HG02840 (cell line): ENCODE results near the gene CIC.
A peak's percentile ranks its signal among the peaks of the same experiment; 100 is the strongest.

Experiments used
- ATAC-seq: cut with Tn5 transposase; IDR thresholded peaks from one replicate; pipeline ENCODE4 v1.9.1; 2021; ENCODE audit warnings: mild to moderate bottlenecking, moderate library complexity, moderate number of reproducible peaks; ENCODE audit not compliant: unreplicated experiment, low FRiP score

CIC gene

GRCh38 chr19:42301646-42302203 lies 32.7 kb downstream of the CIC start, which contains the start of gene PRR19:
TSS of gene PRR19 (plus strand) at chr19:42302132. CDS start at chr19:42309585, 7,453 bp downstream.
- ATAC-seq: no peak

DNA sequence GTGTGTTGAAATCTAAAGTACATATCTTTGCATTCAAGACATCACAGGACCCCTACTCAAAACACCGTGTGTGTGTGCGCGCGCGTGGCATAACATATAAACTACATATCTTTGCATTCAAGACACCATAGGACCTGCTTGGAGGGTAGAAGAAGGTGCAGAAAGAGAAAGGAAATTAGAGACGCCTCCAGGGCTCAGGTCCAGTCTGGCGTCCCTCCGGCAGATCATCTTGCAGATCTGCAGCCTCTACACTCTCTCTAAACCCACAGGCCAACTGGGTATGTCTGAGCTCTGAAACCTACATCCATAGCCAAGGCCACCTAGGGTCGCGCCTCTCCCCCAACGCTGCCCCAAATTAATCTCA lies 34.0 kb downstream of the CIC start:
- no peak for ATAC-seq

- no peak for ATAC-seq
Observed at GRCh38 chr19:42303876-42304275, 34.8 kb downstream of the CIC start.

DNA sequence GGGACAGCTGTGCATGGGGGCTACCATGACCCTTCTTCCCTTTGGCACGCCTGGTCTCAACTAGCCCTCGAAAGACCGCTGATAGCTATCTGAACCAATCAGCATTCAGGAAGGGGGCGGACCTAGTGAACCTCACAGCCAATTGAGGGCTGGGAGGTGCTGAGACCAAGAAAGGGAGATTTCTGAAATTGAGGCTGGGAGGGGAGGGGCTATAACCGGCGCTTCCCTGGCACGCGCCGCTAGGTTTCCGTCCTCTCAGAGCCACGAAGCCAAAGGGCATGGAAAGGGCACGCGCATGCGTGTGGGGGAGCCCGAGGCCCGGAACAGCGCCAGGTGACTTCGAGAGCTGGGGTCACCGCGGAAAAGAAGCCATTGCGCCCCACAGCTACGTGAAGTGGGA lies 37.6 kb downstream of the CIC start:
- no peak for ATAC-seq

GRCh38 chr19:42309686-42310085 lies 40.6 kb downstream of the CIC start:
- ATAC-seq: no peak

DNA sequence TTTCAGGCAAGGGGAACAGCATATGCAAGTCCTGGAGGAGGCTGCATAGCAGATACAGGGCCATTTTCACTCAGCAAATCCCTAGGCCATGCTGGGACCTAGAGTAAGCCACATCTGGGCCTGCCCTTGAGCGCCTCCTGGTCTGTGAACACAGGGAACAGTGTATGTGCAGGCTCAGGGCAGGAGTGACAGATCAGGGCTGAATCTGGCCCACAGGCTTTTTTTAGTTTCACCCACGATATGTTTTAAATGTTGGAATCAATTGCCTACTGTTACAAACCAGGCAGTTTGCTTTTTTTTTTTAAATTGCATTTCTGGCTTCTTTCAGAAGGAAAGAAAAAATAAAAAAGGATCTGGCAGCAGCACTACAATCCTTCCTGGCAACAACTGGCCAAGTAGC lies 42.6 kb downstream of the CIC start:
- no peak for ATAC-seq

DNA sequence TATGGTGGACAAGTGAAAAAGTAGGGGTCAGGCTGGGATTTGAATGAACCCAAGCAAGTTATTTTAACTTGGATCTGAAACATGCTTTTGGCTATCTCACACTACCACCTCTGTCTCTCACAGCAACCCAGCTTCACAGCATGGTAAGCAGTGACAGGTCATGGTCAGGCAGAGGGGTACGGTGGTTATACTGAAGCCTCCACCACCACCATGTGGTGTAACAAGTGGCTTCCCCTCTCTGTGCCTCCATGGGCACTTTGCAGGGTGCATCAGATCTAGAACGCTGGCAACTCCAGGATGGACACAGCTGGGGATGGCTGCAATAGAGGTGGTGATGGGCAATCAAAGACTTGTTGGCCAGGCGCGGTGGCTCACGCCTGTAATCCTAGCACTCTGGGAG lies 43.3 kb downstream of the CIC start:
- ATAC-seq: no peak

- ATAC-seq: no peak
Observed at GRCh38 chr19:42313096-42313839, 44.2 kb downstream of the CIC start, which contains the start of gene TMEM145. TSS of gene TMEM145 (plus strand) at chr19:42313309. CDS start at chr19:42313377, 68 bp downstream.

- ATAC-seq: no peak
Observed at GRCh38 chr19:42313840-42314755, 45.0 kb downstream of the CIC start.

DNA sequence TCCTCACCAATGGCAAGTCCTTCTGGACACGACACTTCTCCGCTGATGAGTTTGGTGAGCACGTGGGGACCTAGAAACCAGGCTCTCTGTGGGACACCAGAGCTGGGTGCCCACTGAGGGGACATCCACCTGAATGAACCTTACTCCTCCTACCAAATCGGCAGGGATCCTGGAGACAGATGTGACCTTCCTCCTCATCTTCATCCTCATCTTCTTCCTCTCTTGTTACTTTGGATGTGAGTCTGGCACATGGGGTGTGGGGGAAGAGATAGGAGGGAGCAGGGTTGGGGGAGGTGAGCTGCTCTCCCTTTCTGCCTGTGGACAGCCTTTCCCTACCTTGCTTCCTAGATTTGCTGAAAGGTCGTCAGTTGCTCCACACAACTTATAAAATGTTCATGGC lies 46.0 kb downstream of the CIC start:
- ATAC-seq: no peak

DNA sequence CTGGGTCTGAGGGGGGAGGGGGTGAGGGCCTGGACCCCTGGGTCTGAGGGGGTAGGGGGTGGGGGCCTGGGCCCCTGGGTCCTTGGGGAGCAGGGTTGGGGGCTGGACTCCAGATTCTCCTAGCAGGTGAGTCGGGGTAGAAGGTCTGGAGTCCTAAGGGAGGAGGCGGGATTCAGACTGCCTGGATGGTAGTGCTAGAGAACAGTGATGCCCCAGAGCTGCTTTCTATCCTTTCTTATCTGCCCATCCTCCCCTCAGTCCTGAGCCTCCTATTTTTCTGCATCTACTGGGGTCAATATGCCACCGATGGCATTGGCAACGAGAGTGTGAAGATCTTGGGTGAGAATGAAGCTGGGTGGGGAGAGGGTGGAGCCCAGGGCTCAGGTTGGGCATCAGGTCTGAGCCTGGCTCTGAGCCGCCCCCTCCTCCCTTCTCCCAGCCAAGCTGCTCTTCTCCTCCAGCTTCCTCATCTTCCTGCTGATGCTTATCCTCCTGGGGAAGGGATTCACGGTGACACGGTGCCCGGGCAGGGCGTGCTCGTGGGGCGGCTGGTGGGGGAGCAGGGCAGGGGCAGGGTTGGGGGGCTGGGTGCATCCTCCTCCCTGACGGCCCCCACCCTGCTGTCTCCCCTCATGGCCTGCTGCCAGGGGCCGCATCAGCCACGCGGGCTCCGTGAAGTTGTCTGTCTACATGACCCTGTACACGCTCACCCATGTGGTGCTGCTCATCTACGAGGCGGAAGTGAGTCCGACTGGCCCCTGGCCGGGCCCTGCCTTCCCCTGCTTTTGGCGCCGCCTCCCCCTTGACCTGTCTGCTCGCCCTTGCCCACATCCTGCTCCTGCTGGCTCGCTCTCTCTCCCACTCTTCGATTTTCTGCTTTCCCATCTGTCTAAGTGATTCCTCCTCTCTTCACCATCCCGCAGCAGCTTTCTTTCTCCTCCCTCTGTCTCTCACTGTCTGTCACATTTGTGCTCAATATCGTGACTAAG lies 47.5 kb downstream of the CIC start:
- ATAC-seq: no peak

DNA sequence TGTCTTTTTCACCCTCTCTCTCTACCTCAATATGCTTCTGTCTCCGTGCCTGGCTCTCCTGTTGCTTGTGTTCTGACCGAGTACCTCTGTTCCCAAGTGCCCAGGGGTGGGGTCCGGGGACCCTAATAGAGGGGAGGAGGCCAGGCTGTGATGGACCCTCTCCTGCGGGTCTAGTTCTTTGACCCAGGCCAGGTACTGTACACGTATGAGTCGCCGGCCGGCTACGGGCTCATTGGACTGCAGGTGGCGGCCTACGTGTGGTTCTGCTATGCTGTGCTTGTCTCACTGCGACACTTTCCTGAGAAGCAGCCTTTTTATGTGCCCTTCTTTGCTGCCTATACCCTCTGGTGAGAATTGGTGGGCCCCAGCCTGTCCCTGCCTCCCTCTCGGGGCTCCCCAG lies 48.5 kb downstream of the CIC start:
- no peak for ATAC-seq

- no peak for ATAC-seq
Observed at GRCh38 chr19:42322305-42322704, 53.3 kb downstream of the CIC start.

DNA sequence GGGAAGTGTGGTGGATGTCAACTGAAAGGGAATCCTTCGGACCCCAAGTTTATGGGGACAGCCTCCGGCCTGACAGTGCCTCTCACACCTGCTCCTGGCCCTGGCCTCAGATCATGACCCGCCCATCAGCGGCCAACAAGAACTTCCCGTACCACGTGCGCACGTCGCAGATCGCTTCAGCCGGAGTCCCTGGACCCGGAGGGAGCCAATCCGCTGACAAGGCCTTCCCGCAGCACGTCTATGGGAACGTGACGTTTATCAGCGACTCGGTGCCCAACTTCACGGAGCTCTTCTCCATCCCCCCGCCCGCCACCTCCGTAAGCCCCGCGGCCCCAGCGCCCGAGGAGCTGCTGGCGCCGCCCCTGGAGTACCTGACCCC lies 54.4 kb downstream of the CIC start:
- no peak for ATAC-seq

- no peak for ATAC-seq
Observed at GRCh38 chr19:42323852-42324654, 55.0 kb downstream of the CIC start.

GRCh38 chr19:42324655-42325307 lies 55.7 kb downstream of the CIC start:
- ATAC-seq: no peak

DNA sequence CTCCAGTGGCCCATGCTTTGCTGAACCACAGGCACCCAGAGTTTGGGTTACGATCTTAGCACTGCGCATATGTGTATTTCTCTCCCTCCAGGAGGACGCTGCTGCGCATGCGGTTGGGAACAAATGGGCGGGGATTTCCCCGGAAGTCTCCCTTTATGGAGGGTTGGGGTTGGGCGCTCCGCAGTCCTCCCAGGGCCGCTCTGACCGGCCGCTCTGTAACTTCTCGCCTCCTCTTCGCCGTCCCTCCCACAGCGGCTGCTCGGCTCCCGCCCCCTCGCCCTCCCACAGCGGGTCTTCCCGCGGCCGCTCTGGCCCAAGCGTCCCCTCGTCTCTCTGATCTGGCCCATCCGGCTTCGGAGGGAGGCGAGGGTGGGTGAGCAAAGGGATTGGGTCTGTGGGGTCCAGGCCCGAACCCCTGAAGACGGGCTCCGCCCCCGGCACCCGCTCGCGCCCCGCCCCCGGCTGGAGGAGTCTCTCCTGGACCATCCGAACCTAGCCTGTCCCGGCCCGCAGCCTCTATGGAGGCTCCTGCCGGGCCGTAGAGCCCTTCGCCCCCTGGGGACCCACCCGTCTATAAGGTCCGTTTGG lies 56.4 kb downstream of the CIC start, which contains the start of gene MEGF8:
TSS of gene MEGF8 (plus strand) at position 328 of the 588 bp plus-strand sequence. CDS start 609 bp downstream, outside the sequence.
- ATAC-seq: peak; percentile 93
